Esophagus squamous epithelium (tissue), 5 donors: ENCODE measurements around the gene SLC7A8. TPM values are rescaled to one million over a fixed set of nuclear protein-coding genes. Genes with fewer than 3 reads are reported as not detected.

Source experiments
- DNase-seq: peaks from one replicate; lab custom pipeline; 2025; lab: John Stamatoyannopoulos, UW
- H3K27ac ChIP-seq, 4 donors: fragments of 200-600 bp; sonication (generic); one replicate each; pipeline ENCODE4 v1.5.1; 2016 to 2019; ENCODE audit warnings: mild to moderate bottlenecking in 1 of 4
- H3K27me3 ChIP-seq, 4 donors: fragments of 200-600 bp; sonication (generic); 1 replicate in 3 of 4; 2 replicates in 1 of 4; pipeline versions ENCODE4 v1.5.1 to v1.6.0; 2017 to 2021; ENCODE audit warnings: antibody characterized with exemption in 1 of 4
- H3K36me3 ChIP-seq, 3 donors: fragments of 200-600 bp; sonication (generic); one replicate each; pipeline ENCODE4 v1.5.1; 2016 to 2019
- H3K4me1 ChIP-seq, 3 donors: fragments of 200-600 bp; sonication (generic); one replicate each; pipeline ENCODE4 v1.5.1; 2017 to 2019
- H3K4me3 ChIP-seq, 4 donors: fragments of 200-600 bp; sonication (generic); 1 replicate in 3 of 4; 2 replicates in 1 of 4; pipeline ENCODE4 v1.5.1; 2016 to 2019; ENCODE audit warnings: mild to moderate bottlenecking in 2 of 4, moderate library complexity in 1 of 4
- H3K9me3 ChIP-seq, 3 donors: fragments of 200-600 bp; sonication (generic); one replicate each; pipeline ENCODE4 v1.5.1; 2016 to 2019
- CTCF ChIP-seq, 6 experiments: fragments of 450-650 bp in 4 of 6; fragments of 200-600 bp in 2 of 6; sonication (generic) in 2 of 6; IDR thresholded peaks; one replicate each; pipeline ENCODE4 v1.5.1; 2016 to 2019; ENCODE audit warnings: antibody characterized with exemption in 6 of 6, mild to moderate bottlenecking in 4 of 6, moderate library complexity in 4 of 6
- POLR2A ChIP-seq, 4 donors: fragments of 450-650 bp; IDR thresholded peaks; one replicate each; pipeline ENCODE4 v1.6.1; 2017; ENCODE audit warnings: antibody characterized with exemption in 4 of 4, mild to moderate bottlenecking in 4 of 4, moderate library complexity in 3 of 4
- WGBS, 2 donors: methylation state at CpG; one replicate each; pipeline ENCODE4 v1.1.5; 2018; 5-methylcytosine and 5-hydroxymethylcytosine counted together
- intact Hi-C: fragments of 100-400 bp; cut with DNase I; formaldehyde crosslinking; loops from one replicate; pipeline ENCODE4 v1.15.0; 2022
- total RNA-seq, 4 donors: library from RNA; depleted of rRNA; stranded (reverse); fragments of >200 nt; gene quantifications; one replicate each; pipeline ENCODE4 v1.1.0, GENCODE V29; 2016
- donor health status: DM: yes; HTN: yes; CAD: no.

The SLC7A8 gene
- total RNA-seq, 4 donors from 2014 or later: 22.2 to 58.0 (median 39.8) TPM

DNA sequence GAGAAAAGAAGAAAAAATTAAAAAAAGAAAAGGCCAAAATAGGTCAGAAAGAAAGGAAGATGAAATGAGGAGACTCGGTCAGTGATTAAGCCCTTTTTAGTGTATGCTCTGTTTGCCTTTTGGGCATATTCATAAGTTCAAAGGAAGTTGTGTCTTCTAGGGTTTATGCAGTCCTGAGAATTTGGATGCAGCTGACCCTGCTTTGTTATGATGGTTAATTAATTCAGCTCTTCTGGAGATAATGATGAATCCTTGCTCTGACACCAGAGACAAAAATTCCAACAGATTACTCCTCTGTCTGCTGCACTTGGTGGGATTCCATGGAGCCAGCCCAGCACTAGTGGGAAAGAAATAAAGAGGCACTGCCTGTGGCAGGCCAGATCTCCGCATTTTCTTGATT lies 4.5 kb upstream of the SLC7A8 start:
- no peaks in the 10 kb centered on the region for H3K9me3 ChIP-seq
- no peak overlapping the region for H3K27ac ChIP-seq
- WGBS, 2 donors: 88 to 92% methylated on average over 2 of the region's 2 CpGs
- peaks cover 0 to 11% (median 0%) of the 10 kb centered on the region in 3 donors for H3K4me1 ChIP-seq
- no peaks in the 10 kb centered on the region for H3K27me3 ChIP-seq
- H3K4me3 ChIP-seq: no peak overlapping the region
- TF ChIP-seq CTCF (IDR thresholded peaks at IDR 0.05) (no peak), POLR2A (IDR thresholded peaks at IDR 0.05) (no peak)
- H3K36me3 ChIP-seq: no peaks in the 10 kb centered on the region
- no peak for DNase-seq
- intact Hi-C loops: loop anchor here (2.0 to 10.0 kb wide), 2 partner anchors 67 to 107 kb away; no protein-coding TSS in a partner anchor

DNA sequence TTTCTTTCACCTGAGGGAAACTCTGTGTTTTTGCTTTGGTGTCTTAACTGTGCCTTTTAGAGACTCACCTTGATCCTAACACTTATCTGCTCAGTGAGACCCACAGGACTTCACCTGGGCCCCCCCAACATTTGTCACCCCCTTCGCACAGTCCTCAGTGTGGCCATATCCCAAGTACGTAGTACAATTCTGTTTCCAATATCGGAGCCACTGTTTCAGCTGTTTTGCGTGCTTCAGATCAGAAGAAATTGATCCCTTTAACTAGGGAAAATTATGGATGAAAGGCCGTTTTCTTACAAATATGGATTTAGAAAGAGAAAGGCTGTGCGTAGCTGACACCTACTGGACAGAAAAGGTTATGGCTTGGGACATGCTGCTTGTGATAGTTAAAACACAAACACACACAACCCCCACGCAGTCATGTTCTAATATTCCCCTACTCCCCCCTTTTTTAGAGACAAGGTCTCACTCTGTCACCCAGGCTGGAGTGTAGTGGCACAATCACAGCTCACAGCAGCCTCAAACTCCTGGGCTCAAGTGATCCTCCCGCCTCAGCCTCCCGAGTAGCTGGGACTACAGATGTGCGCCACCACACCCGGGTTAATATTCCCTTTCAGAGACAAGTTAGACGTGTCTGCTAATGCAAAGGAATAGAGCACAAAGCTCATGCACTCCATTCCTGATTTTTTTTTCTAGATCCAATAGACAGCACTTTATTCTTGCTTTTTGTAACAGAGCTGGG lies 3.6 kb upstream of the SLC7A8 start:
- TF ChIP-seq POLR2A (IDR thresholded peaks at IDR 0.05) (no peak), CTCF (IDR thresholded peaks at IDR 0.05) (peak; percentile 48 to 94 (median 88))
- Histone ChIP-seq H3K36me3 (no peaks in the 10 kb centered on the region), H3K27ac (no peak overlapping the region), H3K4me1 (peaks cover 3 to 19% (median 4%) of the 10 kb centered on the region in 3 donors), H3K9me3 (no peaks in the 10 kb centered on the region), H3K27me3 (peaks cover 0 to 6% (median 0%) of the 10 kb centered on the region in 4 donors), H3K4me3 (no peak overlapping the region)
- WGBS, 2 donors: 47 to 50% methylated on average over 11 to 12 of the region's 12 CpGs
- no peak for DNase-seq
- intact Hi-C loops: loop anchor here (2.0 to 10.0 kb wide), 2 partner anchors 66 to 108 kb away; no protein-coding TSS in a partner anchor

GRCh38 chr14:23185063-23185462 lies 1.6 kb upstream of the SLC7A8 start:
- Histone ChIP-seq H3K27ac (no peak overlapping the region), H3K36me3 (no peaks in the 10 kb centered on the region), H3K4me3 (no peak overlapping the region), H3K27me3 (peaks cover 0 to 15% (median 0%) of the 10 kb centered on the region in 4 donors), H3K4me1 (peaks cover 8 to 38% (median 10%) of the 10 kb centered on the region in 3 donors), H3K9me3 (no peaks in the 10 kb centered on the region)
- TF ChIP-seq CTCF (IDR thresholded peaks at IDR 0.05) (no peak), POLR2A (IDR thresholded peaks at IDR 0.05) (no peak)
- no peak for DNase-seq
- intact Hi-C loops: loop anchor here (10.0 kb wide), 1 partner anchor 110 kb away; no protein-coding TSS in a partner anchor
- 20 to 27% methylated on average over 3 of the region's 3 CpGs for WGBS, 2 donors

GRCh38 chr14:23183158-23183470 lies 346 bp downstream of the SLC7A8 start:
- Histone ChIP-seq H3K4me3 (peak overlapping the region; percentile 38 to 72 (median 60)), H3K36me3 (no peaks in the 10 kb centered on the region), H3K9me3 (no peaks in the 10 kb centered on the region), H3K27me3 (peaks cover 0 to 15% (median 0%) of the 10 kb centered on the region in 4 donors), H3K4me1 (peaks cover 8 to 41% (median 10%) of the 10 kb centered on the region in 3 donors), H3K27ac (peak overlapping the region; percentile 5 to 76 (median 58))
- 0 to 1% methylated on average over 4 of the region's 4 CpGs for WGBS, 2 donors
- DNase-seq: no peak
- TF ChIP-seq CTCF (IDR thresholded peaks at IDR 0.05) (no peak), POLR2A (IDR thresholded peaks at IDR 0.05) (no peak)
- intact Hi-C loops: loop anchor here (10.0 kb wide), 1 partner anchor 112 kb away; no protein-coding TSS in a partner anchor
